ENCODE measurements around the gene STXBP6. TPM values are rescaled to one million over a fixed set of nuclear protein-coding genes. Genes with fewer than 3 reads are reported as not detected.

The STXBP6 gene
- total and polyA plus RNA-seq, 2 of the 13 experiments (the other 11 are each of a cell fraction or from before 2014, with no cell fraction given): 35.3 to 42.8 TPM

DNA sequence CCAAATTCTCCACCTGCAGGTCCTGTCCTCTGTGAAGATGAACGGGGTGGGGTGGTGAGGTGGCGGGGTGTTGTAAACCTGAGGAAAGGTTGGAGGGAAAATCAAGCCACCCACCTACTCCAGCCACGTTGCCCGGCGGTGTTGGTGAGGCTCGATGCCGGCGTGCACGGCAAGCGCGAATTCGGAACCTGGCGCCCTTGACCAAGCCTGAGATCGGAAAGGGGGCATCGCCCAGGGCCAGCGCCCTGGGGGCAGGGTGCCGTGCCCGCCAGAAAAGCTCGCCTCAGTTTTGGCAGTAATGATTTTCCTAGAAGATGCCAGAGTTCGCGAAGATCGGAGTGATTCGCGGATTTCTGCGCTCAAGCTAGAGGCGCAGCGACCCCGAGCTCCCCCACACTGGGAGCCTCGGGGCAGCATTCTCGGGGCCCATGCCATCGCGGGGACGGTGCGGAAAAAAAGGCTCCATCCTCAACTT lies 817 bp downstream of the STXBP6 start (continued):
- TF ChIP-seq, protein P1, sequence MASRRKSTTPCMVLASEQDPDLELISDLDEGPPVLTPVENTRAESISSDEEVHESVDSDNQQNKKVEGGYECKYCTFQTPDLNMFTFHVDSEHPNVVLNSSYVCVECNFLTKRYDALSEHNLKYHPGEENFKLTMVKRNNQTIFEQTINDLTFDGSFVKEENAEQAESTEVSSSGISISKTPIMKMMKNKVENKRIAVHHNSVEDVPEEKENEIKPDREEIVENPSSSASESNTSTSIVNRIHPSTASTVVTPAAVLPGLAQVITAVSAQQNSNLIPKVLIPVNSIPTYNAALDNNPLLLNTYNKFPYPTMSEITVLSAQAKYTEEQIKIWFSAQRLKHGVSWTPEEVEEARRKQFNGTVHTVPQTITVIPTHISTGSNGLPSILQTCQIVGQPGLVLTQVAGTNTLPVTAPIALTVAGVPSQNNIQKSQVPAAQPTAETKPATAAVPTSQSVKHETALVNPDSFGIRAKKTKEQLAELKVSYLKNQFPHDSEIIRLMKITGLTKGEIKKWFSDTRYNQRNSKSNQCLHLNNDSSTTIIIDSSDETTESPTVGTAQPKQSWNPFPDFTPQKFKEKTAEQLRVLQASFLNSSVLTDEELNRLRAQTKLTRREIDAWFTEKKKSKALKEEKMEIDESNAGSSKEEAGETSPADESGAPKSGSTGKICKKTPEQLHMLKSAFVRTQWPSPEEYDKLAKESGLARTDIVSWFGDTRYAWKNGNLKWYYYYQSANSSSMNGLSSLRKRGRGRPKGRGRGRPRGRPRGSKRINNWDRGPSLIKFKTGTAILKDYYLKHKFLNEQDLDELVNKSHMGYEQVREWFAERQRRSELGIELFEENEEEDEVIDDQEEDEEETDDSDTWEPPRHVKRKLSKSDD (CRISPR knock-in tag; IDR thresholded peaks at IDR 0.05; ENCODE audit: low read depth): no peak
- TF ChIP-seq CHD2 (IDR thresholded peaks at IDR 0.05; ENCODE audit: low read depth, low read length) (0 out of 2 replicates have a peak, but pooled peaks have one; percentile 16), HDAC2 (CRISPR knock-in tag; IDR thresholded peaks at IDR 0.05) (0 out of 2 replicates have a peak, but pooled peaks have one; percentile 13), AGO1 (IDR thresholded peaks at IDR 0.05; ENCODE audit: low read depth, low read length, poor library complexity, severe bottlenecking) (peak; percentile 10), ONECUT2 (CRISPR knock-in tag; IDR thresholded peaks at IDR 0.05) (no peak), ZNF780A (CRISPR knock-in tag; IDR thresholded peaks at IDR 0.05) (no peak), NR2F6 (IDR thresholded peaks at IDR 0.05) (no peak), NR2F6 (CRISPR knock-in tag; IDR thresholded peaks at IDR 0.05) (no peak), ZNF337 (CRISPR knock-in tag; IDR thresholded peaks at IDR 0.05; ENCODE audit: borderline replicate concordance, low read depth) (no peak), ZNF501 (CRISPR knock-in tag; IDR thresholded peaks at IDR 0.05) (no peak; the same call in 1 of the 2 replicates), RXRA (CRISPR knock-in tag; IDR thresholded peaks at IDR 0.05) (peak; percentile 31; the same call in 1 of the 2 replicates)
- TF ChIP-seq, protein P2, sequence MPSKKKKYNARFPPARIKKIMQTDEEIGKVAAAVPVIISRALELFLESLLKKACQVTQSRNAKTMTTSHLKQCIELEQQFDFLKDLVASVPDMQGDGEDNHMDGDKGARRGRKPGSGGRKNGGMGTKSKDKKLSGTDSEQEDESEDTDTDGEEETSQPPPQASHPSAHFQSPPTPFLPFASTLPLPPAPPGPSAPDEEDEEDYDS (CRISPR knock-in tag; IDR thresholded peaks at IDR 0.05): no peak
- TF ChIP-seq, protein P3, sequence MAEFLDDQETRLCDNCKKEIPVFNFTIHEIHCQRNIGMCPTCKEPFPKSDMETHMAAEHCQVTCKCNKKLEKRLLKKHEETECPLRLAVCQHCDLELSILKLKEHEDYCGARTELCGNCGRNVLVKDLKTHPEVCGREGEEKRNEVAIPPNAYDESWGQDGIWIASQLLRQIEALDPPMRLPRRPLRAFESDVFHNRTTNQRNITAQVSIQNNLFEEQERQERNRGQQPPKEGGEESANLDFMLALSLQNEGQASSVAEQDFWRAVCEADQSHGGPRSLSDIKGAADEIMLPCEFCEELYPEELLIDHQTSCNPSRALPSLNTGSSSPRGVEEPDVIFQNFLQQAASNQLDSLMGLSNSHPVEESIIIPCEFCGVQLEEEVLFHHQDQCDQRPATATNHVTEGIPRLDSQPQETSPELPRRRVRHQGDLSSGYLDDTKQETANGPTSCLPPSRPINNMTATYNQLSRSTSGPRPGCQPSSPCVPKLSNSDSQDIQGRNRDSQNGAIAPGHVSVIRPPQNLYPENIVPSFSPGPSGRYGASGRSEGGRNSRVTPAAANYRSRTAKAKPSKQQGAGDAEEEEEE (CRISPR knock-in tag; IDR thresholded peaks at IDR 0.05; ENCODE audit: borderline replicate concordance): 0 out of 2 replicates have a peak, but pooled peaks have one; percentile 22

All from HepG2 (cell line).